ENCODE results near the gene CPXM1.
"Not testable (repeated sequence)": the region's sequence is repeated elsewhere in the genome, so short reads cannot be mapped to it uniquely, and the experiment has no call there.

Gene CPXM1

DNA sequence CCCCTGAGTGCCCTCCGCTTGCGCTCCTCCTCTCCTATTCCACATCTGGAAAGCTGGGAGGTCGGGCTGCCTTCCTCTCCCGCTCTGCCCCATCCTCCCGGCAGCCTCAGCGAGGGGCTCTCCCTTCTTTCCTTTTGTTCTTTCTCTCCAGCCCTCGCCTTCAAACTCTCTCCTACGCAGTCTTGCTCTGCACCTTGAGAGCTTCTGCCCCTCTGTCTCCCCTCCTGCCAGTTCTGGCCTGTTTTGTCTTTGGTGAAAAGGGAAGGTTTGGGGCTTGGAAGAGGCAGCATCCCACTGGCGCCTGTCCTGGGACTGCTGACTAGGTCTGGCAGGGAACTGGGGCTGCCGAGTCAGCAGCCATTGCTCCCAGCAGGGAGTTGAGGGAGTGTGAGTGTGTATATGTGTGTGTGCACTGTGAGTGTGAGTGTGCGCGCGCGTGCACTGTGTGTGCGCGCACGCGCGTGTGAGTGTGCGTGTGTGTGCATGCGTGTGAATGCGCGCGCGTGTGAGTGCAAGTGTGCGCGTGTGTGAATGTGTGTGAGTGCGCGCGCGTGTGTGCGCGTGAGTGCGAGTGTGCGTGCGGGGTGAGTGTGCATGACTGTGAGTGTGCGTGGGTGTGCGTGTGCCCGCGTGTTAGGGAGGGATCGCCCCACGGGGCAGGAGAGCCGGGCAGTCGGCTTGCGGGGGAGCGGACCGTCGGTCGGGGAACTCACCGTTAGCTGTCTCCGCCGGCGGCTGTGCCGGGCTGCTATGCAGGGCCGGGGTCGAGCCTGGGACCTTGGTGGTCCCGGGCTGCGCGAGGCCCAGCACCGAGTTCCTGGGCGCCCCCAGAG is 523 bp downstream of the CPXM1 start:
- DNase-seq = no peak

GRCh38 chr20:2799271-2799670 is 1.2 kb downstream of the CPXM1 start:
- DNase-seq = no peak

DNA sequence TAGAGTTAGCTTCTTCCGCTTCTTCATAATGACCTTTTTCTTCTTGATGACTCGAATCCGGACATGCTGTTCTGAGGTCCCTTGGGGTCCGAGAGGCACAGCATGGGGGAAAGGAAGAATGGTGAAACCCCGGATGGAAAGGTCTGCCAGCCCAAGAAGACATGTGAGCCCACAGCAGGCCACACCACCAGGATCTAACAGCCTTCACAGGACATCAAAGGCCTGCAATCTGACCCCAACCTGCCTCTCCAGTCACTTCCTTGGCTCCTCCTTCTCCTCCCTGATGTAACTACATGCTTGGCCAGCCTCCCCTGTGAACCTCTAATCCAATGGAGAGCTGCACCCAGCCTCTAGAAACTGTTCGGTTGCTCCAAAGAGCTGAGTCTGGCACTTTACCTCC is 1.6 kb downstream of the CPXM1 start:
- no peak for DNase-seq

DNA sequence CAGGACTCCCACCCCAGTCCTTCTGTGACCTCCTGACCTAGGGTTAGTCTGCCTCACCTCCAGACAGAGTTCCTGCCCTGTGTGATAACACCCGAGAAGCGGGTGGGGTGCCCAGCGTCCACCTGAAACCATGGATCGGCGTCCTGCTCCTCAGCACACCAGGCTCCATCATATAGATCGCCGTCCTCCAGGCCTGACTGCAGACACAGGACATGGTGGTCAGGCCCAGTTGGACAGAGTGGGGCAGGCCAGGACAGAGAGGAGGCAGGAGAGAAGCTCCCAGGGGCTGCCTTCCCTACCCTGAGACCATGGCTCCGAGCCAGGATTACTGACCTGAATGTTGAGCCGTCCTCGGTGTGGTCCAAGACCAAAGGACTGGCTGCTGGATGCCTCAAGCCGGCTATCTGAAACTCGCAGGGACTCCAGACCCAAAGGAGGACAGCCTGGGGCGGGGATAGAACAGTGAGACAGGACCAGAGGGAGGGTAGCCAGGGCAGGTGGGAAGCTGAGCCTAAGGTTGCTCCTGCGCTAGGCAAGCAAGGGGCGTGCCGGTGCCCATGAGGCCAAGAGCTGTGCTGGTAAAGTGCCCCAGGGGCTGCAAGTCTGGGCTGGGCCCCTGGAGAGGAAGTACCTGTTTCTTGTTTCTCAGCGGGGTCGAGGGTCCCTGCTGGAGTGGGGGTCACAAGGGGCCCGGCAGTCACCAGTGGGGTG is 2.2 kb downstream of the CPXM1 start:
- DNase-seq = no peak

GRCh38 chr20:2797136-2797983 is 3.1 kb downstream of the CPXM1 start:
- DNase-seq = no peak

GRCh38 chr20:2796011-2796660 is 4.3 kb downstream of the CPXM1 start:
- no peak for DNase-seq

GRCh38 chr20:2795451-2795850 is 5.0 kb downstream of the CPXM1 start:
- DNase-seq = no peak

DNA sequence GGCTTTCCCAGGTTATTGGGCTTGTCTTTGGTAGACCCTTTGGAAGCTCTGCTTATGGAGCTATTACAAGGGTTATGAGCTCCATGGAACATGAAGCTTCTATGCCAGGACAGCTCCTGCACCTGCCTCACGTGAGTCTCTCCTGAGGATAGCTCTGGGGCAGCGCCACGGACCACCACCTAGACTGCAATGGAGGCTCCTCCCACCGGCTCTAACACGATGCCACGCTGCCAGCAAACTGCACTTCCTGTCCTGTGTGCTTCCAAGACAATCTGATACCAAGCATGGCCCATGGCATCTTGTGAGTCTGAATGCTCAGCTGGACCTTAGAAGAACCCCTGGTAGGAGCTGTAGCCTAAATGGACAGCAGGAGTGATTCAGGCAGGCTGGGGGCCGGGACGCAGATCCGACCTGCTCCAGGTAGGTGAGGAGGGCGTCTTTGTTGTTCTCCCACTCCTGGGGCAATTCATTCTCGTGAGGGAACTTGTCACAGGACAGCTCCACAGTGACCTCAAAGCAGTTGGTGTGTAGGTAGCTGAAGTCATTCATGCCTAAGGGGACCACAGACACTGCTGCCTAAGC is 5.5 kb downstream of the CPXM1 start:
- no peak for DNase-seq

DNA sequence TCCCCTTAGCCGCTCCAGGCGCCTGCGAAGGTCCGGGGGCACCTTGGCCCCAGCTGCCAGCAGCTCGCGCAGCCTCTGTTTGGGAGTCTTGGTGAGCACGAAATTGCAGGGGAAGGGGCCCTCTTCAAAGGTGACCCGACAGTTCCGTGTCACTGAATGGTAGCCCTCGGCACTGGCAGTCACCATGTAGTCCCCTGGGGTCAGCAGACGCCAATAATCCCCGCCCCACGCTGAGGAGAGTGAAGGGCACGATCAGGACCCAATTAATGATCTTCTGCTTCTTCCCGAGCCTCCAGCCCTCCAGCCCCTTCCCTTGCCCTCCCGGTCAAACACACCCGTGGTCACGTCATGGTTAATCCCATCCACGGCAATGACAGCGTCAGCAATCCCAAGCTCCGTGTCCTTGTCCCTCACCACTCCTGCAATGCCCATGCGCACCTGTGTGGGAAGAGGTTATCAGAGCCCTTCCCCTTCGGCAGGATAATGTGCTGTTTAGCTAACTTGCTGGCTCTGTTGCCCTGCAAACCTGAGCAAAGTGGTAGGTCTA is 6.2 kb downstream of the CPXM1 start:
- no peak for DNase-seq

GRCh38 chr20:2793471-2793870 is 7.0 kb downstream of the CPXM1 start:
- no peak for DNase-seq

DNA sequence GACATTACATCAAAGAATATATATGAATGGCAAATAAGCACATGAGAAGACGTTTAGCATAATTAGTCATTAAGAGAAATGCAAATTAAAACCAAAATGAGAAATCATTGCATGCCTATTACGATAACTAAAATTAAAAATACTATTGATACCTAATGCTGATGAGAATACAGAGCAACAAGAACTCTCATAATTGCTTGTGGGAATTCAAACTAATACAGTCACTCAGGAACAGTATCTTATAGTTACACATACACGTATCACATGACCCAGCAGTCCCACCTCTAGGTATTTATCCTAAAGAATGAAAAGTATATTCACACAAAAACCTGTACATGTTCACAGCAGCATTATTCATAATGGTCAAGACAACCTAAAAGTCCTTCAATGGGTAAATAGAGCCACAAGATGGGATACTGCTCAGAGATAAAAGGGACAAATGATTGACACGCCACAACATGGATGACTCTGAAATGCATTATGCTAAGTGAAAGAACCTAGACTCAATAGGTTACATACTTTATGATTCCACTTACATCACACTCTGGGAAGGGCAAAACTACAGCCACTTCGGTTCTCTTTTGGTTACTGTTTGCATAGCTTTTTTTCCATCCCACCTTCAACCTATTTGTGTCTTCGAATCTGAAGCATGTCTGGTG is 16.4 kb downstream of the CPXM1 start:
- DNase-seq = no peak

DNA sequence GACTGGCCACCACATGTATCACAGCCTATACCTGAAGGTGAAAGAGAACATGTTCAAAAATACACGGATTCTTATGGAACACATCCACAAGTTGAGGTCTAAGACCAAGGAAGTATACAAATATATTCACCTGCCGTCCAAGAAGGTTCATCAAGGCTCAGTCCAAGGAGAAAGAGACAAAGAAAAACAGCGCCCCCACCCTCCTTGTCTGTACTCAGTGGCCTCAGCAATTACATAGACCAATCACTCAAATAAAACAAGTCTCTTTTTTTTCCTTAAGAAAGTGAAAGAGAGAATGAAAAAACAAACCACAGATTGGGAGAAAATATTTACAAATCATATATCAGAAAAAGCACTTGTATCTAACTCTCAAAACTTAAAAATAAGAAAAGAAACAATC is 19.5 kb downstream of the CPXM1 start:
- DNase-seq = no peak

GRCh38 chr20:2778602-2779321 is 21.7 kb downstream of the CPXM1 start:
- no peak for DNase-seq

- DNase-seq = no peak
Measured at GRCh38 chr20:2775139-2775538, 25.3 kb downstream of the CPXM1 start.

- DNase-seq = no peak
Measured at GRCh38 chr20:2773812-2774211, 26.6 kb downstream of the CPXM1 start.

- DNase-seq = no peak
Measured at GRCh38 chr20:2771631-2772080, 28.8 kb downstream of the CPXM1 start.

GRCh38 chr20:2770091-2770490 is 30.3 kb downstream of the CPXM1 start:
- DNase-seq = not testable (repeated sequence)

- no peak for DNase-seq
Measured at GRCh38 chr20:2768632-2769015, 31.8 kb downstream of the CPXM1 start.

- no peak for DNase-seq
Measured at GRCh38 chr20:2767768-2768631, 32.4 kb downstream of the CPXM1 start.

DNA sequence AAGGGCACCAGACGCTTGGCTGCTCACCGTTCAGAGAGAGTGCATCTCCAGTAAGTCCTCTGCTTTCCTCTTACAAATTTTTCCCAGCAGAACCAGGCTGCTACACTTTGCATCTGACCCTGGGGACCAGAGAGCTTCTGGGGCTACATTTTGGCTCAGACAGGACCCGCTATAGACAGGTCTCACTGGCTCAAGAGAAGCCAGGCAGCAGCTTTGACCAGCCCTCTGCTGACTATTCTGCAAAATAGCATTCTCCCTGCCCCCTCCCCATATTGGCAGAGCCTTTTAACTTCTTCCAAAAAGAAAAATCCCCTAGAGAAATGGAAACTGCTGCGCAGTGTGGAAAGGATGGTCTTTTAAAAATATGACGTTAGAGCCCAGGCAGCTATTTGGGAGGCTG is 37.2 kb downstream of the CPXM1 start:
- DNase-seq = no peak
